ENCODE measurements around the gene CACNG5.
"Not testable (repeated sequence)": the region's sequence is repeated elsewhere in the genome, so short reads cannot be mapped to it uniquely, and the experiment has no call there.

CACNG5 gene

DNA sequence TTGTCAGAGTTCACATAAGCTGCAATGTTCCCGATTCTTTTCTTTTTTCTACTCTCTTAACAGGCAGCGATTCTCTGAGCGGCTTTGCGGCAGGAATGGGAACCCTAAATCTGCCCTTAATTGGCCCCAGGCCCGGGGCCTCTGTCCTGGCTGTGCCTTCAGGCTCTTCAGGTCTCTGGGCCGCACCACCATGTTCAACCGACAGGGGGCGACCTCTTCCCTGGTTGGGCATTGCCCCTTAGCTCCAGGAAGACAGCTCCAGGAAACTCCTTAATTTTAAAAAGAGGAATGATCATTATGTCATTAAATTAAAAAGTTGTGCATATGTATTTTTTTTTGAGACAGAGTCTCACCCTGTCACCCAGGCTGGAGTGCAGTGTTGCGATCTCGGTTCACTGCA is 20.3 kb downstream of the CACNG5 start:
- DNase-seq = peak in 1 of 6 experiments; percentile 3

GRCh38 chr17:66858226-66859083 is 23.5 kb downstream of the CACNG5 start:
- no peak for DNase-seq

DNA sequence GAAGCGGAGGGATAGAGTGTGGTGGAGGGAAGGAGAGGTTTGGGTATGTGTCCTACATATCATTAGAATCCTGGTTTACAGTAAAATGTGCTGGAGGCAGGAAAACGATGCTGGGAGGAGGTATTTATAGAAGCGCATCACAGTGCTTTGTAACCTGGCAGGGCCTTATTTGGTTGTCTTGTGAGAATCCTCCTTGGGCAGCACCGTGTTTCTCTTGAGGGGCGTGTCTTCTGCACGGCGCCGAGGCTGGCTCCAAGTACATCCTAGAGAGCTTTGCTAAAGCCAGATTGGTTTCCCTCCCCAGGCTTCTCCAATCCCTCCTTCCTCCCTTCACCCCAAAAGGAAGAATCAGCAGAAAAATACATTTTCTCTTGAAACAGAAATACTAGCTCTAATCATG is 24.4 kb downstream of the CACNG5 start:
- no peak for DNase-seq

- DNase-seq = no peak
Observed at GRCh38 chr17:66860204-66860603, 25.3 kb downstream of the CACNG5 start.

- no peak for DNase-seq
Observed at GRCh38 chr17:66863820-66864219, 28.9 kb downstream of the CACNG5 start.

DNA sequence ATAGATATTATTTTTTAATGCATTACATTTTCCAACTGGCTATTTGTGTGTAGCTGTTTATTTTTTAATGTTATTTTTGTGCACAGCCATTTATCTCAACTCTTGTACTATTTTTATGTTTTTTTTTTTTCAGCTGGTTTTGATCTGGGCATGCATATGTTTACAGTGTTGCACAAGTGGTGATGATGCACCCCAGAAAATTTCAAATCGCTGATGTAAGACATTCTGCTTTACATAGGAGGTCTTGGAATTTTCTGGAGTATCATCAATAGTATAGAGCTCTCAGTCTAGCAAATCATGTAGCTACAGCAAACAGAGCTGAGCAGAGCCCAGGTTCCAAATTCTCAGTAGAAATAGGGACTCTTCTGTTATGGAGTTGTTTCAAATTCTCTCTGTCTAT is 30.2 kb downstream of the CACNG5 start:
- no peak for DNase-seq

DNA sequence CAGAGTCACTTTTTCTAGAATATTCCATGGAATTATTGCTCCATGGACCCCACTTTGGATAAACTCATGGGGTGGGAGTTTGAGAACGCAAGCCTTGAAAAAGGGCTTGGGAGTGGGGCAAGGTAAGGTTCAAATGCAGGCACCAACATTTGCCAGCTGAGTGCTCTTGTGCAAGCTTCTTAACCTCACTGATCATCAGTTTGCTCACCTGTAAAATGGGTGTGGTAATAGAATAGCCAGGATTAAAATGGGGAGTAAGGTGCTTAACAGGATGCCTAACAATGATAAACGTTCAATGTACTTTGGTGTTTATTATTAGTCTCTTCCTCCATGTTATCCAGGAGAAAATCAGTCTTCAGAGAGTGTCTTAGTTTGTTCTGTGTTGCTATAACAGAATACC is 39.0 kb downstream of the CACNG5 start:
- no peak for DNase-seq

DNA sequence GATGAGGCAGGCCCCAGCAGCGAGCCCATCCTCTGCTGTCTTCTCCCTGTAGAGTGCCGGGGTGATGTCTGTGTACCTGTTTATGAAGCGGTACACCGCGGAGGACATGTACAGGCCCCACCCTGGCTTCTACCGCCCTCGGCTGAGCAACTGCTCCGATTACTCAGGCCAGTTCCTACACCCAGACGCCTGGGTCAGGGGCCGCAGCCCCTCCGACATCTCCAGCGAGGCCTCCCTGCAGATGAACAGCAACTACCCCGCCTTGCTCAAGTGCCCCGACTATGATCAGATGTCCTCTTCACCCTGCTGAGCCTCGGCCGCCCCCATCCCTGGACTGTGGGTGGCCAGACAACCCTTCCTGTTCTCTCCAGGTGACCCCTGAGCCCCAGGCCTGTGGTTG is 50.0 kb downstream of the CACNG5 start:
- DNase-seq = no peak

GRCh38 chr17:66885417-66885816 is 50.5 kb downstream of the CACNG5 start:
- DNase-seq = no peak

DNA sequence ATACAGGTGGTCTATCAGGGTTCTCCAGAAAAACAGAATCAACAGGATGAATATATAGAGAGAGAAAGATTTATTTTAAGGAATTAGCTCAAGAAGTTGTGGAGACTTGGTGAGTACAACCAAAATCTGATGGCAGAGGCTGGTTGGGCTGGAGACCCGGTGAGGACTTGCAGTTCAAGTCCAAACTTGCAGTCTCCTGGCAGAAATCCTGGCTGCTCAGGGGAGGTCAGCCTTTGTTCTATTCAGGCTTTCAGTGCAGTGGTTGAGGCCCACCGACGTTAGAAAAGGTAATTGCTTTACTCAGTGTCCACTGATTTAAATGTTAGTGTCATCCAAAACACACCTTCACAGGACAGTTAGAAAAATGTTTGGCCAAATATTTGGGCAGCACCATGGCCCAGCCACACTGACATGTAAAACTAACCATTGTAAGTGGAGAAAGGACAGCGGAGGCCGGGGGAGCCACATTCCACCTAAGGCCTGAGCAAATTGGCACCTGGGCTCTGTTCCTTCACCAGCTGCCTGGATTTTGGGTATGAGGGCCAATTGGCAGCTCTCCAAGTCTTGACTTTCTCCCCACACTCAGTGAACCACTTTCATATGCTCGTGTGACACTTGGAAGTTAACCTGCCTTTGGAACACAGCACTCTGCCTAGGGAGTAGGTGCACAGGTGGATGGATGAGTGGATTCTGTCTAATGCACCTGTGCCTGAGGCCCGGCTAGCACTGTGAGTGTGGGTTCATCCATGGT is 54.7 kb downstream of the CACNG5 start:
- DNase-seq = no peak

DNA sequence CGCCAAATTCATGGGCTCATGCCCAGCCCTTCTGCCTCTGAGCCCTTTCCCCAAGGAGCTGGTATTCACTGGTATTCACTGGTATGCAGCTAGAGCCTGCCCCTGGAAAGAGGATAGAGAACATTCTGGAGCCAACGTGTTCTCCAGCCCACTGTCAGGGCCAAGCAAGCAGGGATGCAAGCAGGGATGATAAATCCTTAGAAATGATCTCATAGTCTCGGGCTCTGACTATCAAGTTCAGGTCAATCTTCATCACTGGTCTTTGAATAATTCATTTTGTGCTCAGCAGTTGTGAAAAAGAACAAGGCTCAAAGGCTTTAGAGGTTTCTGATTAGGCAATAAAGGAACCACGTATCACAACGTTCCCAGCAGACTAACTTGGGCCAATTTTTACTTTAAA is 57.3 kb downstream of the CACNG5 start:
- DNase-seq = no peak

DNA sequence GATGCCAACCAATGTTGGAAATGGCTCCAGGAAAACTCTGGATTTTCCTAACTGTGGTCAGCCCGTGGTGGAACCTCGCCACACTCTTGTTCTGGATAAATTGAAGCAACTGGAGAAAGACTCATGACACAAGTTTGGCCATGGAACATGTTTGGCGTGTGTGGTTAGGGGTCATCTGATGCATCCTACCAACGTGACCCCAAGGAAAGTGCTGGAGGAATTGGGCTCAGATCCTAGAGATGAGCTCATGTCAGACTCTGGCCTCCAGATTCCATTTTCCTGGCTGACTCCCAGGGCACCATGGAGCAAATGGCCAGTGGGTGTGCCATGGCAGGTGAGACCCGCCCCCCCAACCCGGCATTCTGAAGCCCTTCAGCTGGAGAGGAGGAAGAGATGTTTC is 58.5 kb downstream of the CACNG5 start:
- no peak for DNase-seq

DNA sequence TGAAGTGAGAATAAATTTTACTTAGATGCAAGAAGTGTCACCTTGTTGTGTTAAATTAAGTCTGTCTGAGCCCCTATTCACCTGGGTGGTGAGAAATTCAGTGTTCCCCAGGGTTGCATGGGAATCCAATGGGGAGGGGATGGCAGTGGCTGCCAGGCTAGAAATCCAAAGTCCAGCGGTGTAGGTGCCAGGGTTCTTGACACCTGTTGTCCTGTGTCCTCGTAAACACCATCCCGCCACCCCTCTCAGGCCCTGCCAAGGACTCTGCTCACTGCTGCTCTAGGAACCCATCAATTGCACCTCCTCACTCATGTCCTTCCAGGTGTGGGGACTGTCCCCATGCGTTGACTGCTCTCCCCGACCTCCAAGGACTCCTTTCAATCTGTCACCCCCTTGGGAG is 58.9 kb downstream of the CACNG5 start:
- DNase-seq = no peak

DNA sequence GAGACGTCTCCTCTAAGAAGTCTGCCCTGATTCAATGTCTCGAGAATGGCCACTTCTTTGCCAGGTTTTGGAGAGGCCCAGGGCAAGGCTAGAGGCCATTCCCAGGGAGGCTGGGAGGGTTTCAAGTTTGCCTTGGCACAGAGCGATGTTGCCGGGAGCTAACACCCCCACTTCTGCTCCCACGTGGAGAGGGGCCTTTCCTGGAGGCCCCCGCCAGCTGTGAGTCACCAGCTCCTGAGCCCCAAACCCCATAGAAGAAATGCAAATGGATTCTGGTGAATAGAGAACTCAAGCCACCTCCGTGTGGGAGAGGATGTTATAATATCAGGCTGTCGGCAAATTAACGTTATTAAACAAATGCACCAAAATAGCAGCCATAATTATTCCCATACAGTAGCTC is 62.2 kb downstream of the CACNG5 start:
- DNase-seq = no peak

- DNase-seq = no peak
Observed at GRCh38 chr17:66898536-66898935, 63.6 kb downstream of the CACNG5 start.

DNA sequence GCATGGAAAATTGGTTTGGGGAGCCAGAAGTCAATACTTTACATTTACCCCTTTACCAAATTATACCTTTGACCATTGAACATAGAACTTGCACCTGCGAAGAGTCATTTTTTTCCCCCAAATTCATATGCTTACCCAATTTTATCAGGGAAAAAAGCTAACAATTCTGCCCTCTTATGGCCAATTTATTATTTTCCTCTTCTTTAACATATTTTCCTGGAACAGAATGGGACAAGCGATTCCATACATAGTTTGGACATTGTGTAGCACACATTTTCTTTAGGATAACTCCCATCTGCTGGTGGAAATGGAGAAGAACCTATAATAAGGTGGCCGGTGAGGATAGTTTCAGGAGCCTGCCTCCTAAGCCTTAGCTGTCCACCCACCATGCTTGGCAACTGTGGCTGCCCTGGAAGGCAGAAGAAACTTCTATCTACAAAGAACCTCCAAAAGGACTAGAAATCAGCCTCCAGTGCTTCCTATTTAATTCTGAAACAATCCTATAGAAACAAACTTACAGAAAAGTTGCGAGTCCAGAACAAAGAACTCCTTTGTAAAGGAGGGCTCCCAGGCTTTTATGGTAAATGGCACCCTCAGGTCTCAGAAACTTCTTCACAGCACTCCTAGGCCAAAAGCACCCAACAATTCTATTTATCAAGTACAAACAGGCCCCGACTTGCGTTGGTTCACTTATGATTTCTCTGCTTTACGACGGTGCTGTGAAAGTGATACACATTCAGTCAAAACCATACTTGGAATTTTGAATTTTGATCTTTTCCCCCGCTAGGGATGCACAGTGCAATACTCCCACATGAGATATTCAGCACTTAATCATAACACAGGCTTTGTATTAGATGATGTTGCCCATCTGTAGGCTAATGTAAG is 65.5 kb downstream of the CACNG5 start:
- no peak for DNase-seq

GRCh38 chr17:66903296-66903695 is 68.4 kb downstream of the CACNG5 start:
- not testable (repeated sequence) for DNase-seq

GRCh38 chr17:66903781-66904180 is 68.9 kb downstream of the CACNG5 start:
- DNase-seq = no peak

DNA sequence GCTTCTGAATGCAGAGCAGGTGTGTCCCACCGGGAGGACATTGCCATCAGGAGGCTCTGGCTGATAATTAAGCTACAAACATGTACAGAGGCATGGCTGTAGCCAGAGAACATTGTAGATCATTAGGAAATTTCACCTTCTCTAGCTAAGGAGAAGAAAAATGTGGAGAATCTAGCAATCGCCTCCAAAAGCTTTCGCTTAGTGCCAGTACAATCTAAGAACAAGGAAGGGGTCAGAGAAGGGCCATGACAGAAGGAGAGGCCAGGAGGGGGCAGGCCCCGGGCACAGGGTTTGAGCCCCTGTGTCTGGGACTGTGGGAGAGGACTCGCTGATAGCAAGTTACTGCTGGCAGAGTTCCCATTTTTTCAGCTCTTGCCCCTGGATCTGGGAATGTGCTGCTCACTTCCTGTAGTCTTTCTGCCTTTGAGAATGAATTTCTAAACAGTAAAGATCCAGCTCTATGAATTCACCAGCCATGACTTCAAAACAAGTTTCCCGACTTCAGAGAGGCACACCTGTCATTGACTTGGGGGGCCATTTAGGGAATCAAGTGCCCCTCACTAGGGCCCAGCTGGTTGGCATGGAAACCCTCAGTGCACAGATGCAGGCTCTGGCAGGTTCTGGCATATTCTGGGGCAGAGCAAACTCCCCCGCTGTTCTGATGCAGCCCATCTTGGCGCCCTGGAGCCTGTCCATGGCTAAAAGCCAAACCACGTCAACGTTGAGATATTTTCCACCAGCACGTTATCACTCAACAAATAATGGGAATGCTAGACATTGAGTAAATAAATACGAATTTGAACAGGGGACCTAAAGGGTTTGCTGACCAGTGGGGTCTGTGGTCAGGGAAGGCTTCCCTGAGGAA is 70.1 kb downstream of the CACNG5 start:
- no peak for DNase-seq

DNA sequence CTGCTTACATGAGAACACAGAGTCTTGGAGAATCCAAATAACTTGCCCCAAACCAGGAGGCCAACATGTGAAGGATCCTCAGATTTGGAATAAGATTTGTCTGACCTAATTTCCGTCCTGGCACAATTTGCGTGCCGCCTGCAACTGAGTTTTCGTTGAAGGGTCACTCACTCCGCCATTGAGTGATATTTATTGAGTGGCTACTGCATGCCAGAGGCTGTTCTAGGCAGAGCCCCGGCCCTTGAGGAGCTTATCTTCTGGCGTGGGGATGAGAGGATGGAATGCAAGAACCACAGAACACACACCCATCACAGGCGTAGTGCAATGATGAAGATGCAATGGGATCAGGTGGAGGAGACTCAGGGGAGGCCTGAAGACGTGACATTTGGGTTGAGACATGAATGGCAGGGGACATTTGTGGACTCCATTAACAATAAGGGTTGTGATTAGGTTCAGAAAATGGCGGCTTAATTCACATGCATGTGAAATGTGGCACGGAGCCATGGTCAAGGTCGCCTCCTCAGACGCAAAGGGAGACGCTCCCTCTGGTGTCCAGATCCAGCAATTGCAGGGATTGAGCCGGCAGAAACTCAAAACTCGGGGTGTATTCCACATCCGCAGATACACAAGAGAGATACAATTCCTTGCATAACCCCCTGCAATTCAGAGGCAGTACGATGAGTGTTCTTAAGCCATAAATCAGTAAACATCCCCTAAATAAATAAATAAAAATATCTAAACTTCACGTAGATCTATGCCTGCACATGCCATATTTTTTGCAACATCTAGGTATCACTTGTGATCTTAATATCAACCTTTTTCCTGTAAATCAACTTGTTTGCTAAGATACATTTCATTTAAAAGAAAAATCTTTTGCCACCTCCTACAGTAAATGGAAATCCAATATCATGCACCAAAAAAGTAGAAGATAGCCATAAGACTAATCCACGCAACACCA is 71.7 kb downstream of the CACNG5 start:
- DNase-seq = peak; percentile 15 to 66 (median 36)

GRCh38 chr17:66909804-66910373 is 75.0 kb downstream of the CACNG5 start:
- DNase-seq = no peak
